K562 (cell line): ENCODE data around the gene SLC35A1. TPM values are rescaled to one million over a fixed set of nuclear protein-coding genes. Genes with fewer than 3 reads are reported as not detected.

Source experiments
- ATAC-seq: fragments of 200-7000 bp; cut with Tn5 transposase; 3 replicates; pipeline ENCODE4 v1.9.1; 2020; ENCODE audit warnings: moderate library complexity
- BruUV-seq: library from RNA; stranded (reverse); fragments of 400-500 nt; replicated peaks from 2 replicates; lab custom pipeline; 2021; lab: Mats Ljungman, UMichigan
- CTCF ChIA-PET: fragments of 300-600 bp; formaldehyde crosslinking; extraction: SDS; loops from one replicate; lab custom pipeline; 2021; ENCODE audit warnings: low intra/inter-chr PET ratio; lab: Yijun Ruan, JAX
- POLR2A ChIA-PET: fragments of 300-600, 350-650 bp; sonication (Branson Sonifier 250); formaldehyde crosslinking; extraction: SDS; loops from one replicate; lab custom pipeline; 2021; ENCODE audit warnings: antibody characterized with exemption, inconsistent platforms; lab: Yijun Ruan, JAX
- DNase-seq, 4 experiments: peaks; one replicate each; pipeline versions ENCODE4 v3.0.0 to v3.0.0-alpha.2; 2011 to 2018; ENCODE audit warnings: low spot score in 3 of 4, mixed read lengths in 3 of 4; ENCODE audit errors: extremely low read depth in 1 of 4
- FAIRE-seq: peaks from 2 replicates; lab custom pipeline; 2011; peaks lifted over from hg19 to GRCh38; lab: Jason Lieb, UNC
- H2AFZ ChIP-seq: 2 replicates; pipeline ENCODE4 v1.6.0; 2011; ENCODE audit warnings: low read depth, low read length, control low read depth, inconsistent platforms
- H3K27ac ChIP-seq: fragments of 200-600 bp; 3 replicates; pipeline ENCODE4 v1.8.0; 2011; ENCODE audit warnings: low read depth, mild to moderate bottlenecking, control low read depth, inconsistent platforms, low read length, moderate library complexity, mixed read lengths; ENCODE audit errors: extremely low read depth
- H3K27me3 ChIP-seq, 2 experiments: fragments of 300-600 bp in 1 of 2; 2 replicates in 1 of 2; 3 replicates in 1 of 2; pipeline versions ENCODE4 v1.6.0 to v1.8.0; 2011; ENCODE audit warnings: inconsistent platforms in 2 of 2, low read length in 2 of 2, mild to moderate bottlenecking in 1 of 2, mixed read lengths in 1 of 2, moderate library complexity in 1 of 2; ENCODE audit not compliant: control insufficient read depth in 2 of 2, insufficient read depth in 2 of 2
- H3K36me3 ChIP-seq: fragments of 300-600 bp; 3 replicates; pipeline ENCODE4 v1.8.0; 2011; ENCODE audit warnings: mild to moderate bottlenecking, low read length, inconsistent platforms; ENCODE audit not compliant: control insufficient read depth, insufficient read depth
- H3K4me1 ChIP-seq, 2 experiments: fragments of 200-600 bp in 1 of 2; replicated peaks in 1 of 2; 2 replicates in 1 of 2; 3 replicates in 1 of 2; pipeline versions ENCODE4 v1.5.1 to v1.8.0; 2011; ENCODE audit warnings: inconsistent platforms in 2 of 2, low read length in 2 of 2, mild to moderate bottlenecking in 1 of 2, mixed read lengths in 1 of 2, moderate library complexity in 1 of 2; ENCODE audit not compliant: control insufficient read depth in 2 of 2, insufficient read depth in 2 of 2
- H3K4me2 ChIP-seq: 2 replicates; pipeline ENCODE4 v1.6.1; 2011; ENCODE audit warnings: low read length, control low read depth, inconsistent platforms, mixed read lengths; ENCODE audit not compliant: insufficient read depth
- H3K4me3 ChIP-seq: fragments of 200-600 bp; sonication (generic), shearing (Covaris generic); 2 replicates; pipeline ENCODE4 v1.5.1; 2016; ENCODE audit warnings: control low read depth, inconsistent platforms
- H3K79me2 ChIP-seq: fragments of 200-600 bp; 3 replicates; pipeline ENCODE4 v1.8.0; 2011; ENCODE audit warnings: low read length, inconsistent platforms; ENCODE audit not compliant: control insufficient read depth, insufficient read depth
- H3K9ac ChIP-seq, 2 experiments: 2 replicates each; pipeline versions ENCODE4 v1.6.0 to v1.6.1; 2011; ENCODE audit warnings: low read depth in 2 of 2, low read length in 2 of 2, control low read depth in 1 of 2, inconsistent platforms in 1 of 2, mild to moderate bottlenecking in 1 of 2, mixed read lengths in 1 of 2; ENCODE audit not compliant: insufficient read depth in 1 of 2
- H3K9me1 ChIP-seq: one replicate; pipeline ENCODE4 v1.6.0; 2011; ENCODE audit warnings: inconsistent platforms, mild to moderate bottlenecking, low read length, moderate library complexity; ENCODE audit not compliant: control insufficient read depth, insufficient read depth
- H3K9me3 ChIP-seq: replicated peaks from 2 replicates; pipeline ENCODE4 v1.5.1; 2011; ENCODE audit warnings: low read depth, low read length, inconsistent platforms; ENCODE audit not compliant: control insufficient read depth, insufficient read depth
- H4K20me1 ChIP-seq: replicated peaks from 2 replicates; pipeline ENCODE4 v1.6.1; 2011; ENCODE audit warnings: low read length, inconsistent platforms, mixed read lengths; ENCODE audit not compliant: control insufficient read depth, insufficient read depth
- ARID3B ChIP-seq: fragments of 250-450 bp; sonication (Bioruptor Pico); IDR thresholded peaks from 2 replicates; pipeline ENCODE4 v1.4.0; 2020; ENCODE audit warnings: borderline replicate concordance
- EZH2 ChIP-seq: IDR thresholded peaks from 2 replicates; pipeline ENCODE4 v1.6.1; 2012; ENCODE audit warnings: low read depth, mild to moderate bottlenecking, inconsistent platforms, low read length, borderline replicate concordance
- FUS ChIP-seq: fragments of 200-400 bp; formaldehyde crosslinking; optimal IDR thresholded peaks from 2 replicates; pipeline ENCODE3; 2017; ENCODE audit warnings: low read depth, low read length
- HDAC1 ChIP-seq, 2 experiments: fragments of 450-650 bp; IDR thresholded peaks; 2 replicates each; pipeline ENCODE4 v1.6.1; 2016 to 2017; ENCODE audit warnings: inconsistent platforms in 1 of 2, mild to moderate bottlenecking in 1 of 2, moderate library complexity in 1 of 2
- NR2F6 ChIP-seq: fragments of 450-650 bp; formaldehyde crosslinking; IDR thresholded peaks from 2 replicates; pipeline ENCODE4 v1.4.0; 2020; ENCODE audit warnings: mild to moderate bottlenecking
- RFX1 ChIP-seq: fragments of 450-650 bp; IDR thresholded peaks from 2 replicates; pipeline ENCODE4 v1.6.1; 2016; ENCODE audit warnings: mild to moderate bottlenecking, moderate library complexity
- TCF3 ChIP-seq: sonication (generic); formaldehyde crosslinking; IDR thresholded peaks from 2 replicates; pipeline ENCODE4 v1.4.0; 2020; ENCODE audit warnings: mild to moderate bottlenecking, missing genetic modification reagents
- ZNF12 ChIP-seq: sonication (generic); formaldehyde crosslinking; IDR thresholded peaks from 2 replicates; pipeline ENCODE4 v1.4.0; 2020; ENCODE audit warnings: mild to moderate bottlenecking, missing genetic modification reagents
- in situ Hi-C: fragments of 300-500 bp; cut with MboI; formaldehyde crosslinking; loops from 4 replicates; pipeline ENCODE4 v1.15.0; 2018; ENCODE audit warnings: inconsistent platforms, mixed read lengths
- intact Hi-C: fragments of 100-400 bp; cut with micrococcal nuclease; formaldehyde crosslinking; loops from 2 replicates; pipeline ENCODE4 v1.14.2; 2022
- polyA plus RNA-seq, 8 experiments: library from polyadenylated mRNA; depleted of rRNA in 4 of 8; stranded (reverse) in 5 of 8; unstranded in 3 of 8; fragments of >200 nt; fragmentation: Nextera tagmentation in 2 of 8; fragmentation: Illumina TruSeq in 1 of 8; extraction: Ambion mirVana in 2 of 8; extraction: Trizol in 1 of 8; gene quantifications; 2 replicates each; pipeline versions ENCODE4 v1.2.1 to v1.2.3, GENCODE V29; 2011 to 2014; ENCODE audit warnings: inconsistent platforms in 1 of 8, missing spikeins in 1 of 8
- total RNA-seq, 7 experiments: library from RNA; depleted of rRNA in 6 of 7; stranded (reverse); fragments of >200 nt in 6 of 7; fragmentation: Illumina TruSeq in 2 of 7; extraction: Trizol in 2 of 7; gene quantifications; 2 replicates each; pipeline versions ENCODE4 v1.2.1 to v1.2.3, GENCODE V29; 2011 to 2021; ENCODE audit warnings: low replicate concordance in 1 of 7
- TF ChIP-seq, protein P1 (sequence below): fragments of 450-650 bp; IDR thresholded peaks from 2 replicates; pipeline ENCODE4 v1.7.1; 2018; ENCODE audit warnings: mild to moderate bottlenecking, low read depth; ENCODE audit not compliant: partially characterized antibody
- TF ChIP-seq, protein P2 (sequence below): fragments of 450-650 bp; conservative IDR thresholded peaks from 2 replicates; pipeline ENCODE4 v1.6.1; 2016; ENCODE audit warnings: missing genetic modification characterization, low read depth, mild to moderate bottlenecking, missing compliant biosample characterization, moderate library complexity
- TF ChIP-seq, protein P3 (sequence below): fragments of 250-450 bp; sonication (Bioruptor Pico); IDR thresholded peaks from 2 replicates; pipeline ENCODE4 v1.4.0; 2020

Gene SLC35A1
- total and polyA plus RNA-seq, 9 of the 15 experiments (the other 6 are each of a cell fraction or from before 2014, with no cell fraction given) = 7.5 to 37.1 (median 14.9) TPM

- H3K27ac ChIP-seq = no peak overlapping the region
- peaks cover 63% of the 10 kb centered on the region for H3K36me3 ChIP-seq
- in situ Hi-C loops = no loop called here
- DNase-seq (no peak), ATAC-seq (no peak), FAIRE-seq (no peak)
- H3K9me3 ChIP-seq = no peaks in the 10 kb centered on the region
- H3K27me3 ChIP-seq = no peaks in the 10 kb centered on the region
- no peak overlapping the region for H3K4me2 ChIP-seq
- CTCF ChIA-PET = no interaction called here
- H4K20me1 ChIP-seq = no peaks in the 10 kb centered on the region
- no peaks in the 10 kb centered on the region for H3K9me1 ChIP-seq
- POLR2A ChIA-PET = no interaction called here
- no TSS peak for BruUV-seq
- H3K4me3 ChIP-seq = no peak overlapping the region
- 0 out of 3 replicates have a peak, but pooled peaks cover 2% of the 10 kb centered on the region for H3K79me2 ChIP-seq
- no peak overlapping the region for H2AFZ ChIP-seq
- intact Hi-C loops = no loop called here
- H3K9ac ChIP-seq = no peak overlapping the region
- H3K4me1 ChIP-seq = peaks cover 2 to 9% of the 10 kb centered on the region in 2 experiments; a peak in 2 of 5 replicates
- TF ChIP-seq ZNF12 = no peak
- no peak for TF ChIP-seq NR2F6 (CRISPR knock-in tag)
- TF ChIP-seq, protein P1, sequence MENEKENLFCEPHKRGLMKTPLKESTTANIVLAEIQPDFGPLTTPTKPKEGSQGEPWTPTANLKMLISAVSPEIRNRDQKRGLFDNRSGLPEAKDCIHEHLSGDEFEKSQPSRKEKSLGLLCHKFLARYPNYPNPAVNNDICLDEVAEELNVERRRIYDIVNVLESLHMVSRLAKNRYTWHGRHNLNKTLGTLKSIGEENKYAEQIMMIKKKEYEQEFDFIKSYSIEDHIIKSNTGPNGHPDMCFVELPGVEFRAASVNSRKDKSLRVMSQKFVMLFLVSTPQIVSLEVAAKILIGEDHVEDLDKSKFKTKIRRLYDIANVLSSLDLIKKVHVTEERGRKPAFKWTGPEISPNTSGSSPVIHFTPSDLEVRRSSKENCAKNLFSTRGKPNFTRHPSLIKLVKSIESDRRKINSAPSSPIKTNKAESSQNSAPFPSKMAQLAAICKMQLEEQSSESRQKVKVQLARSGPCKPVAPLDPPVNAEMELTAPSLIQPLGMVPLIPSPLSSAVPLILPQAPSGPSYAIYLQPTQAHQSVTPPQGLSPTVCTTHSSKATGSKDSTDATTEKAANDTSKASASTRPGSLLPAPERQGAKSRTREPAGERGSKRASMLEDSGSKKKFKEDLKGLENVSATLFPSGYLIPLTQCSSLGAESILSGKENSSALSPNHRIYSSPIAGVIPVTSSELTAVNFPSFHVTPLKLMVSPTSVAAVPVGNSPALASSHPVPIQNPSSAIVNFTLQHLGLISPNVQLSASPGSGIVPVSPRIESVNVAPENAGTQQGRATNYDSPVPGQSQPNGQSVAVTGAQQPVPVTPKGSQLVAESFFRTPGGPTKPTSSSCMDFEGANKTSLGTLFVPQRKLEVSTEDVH = no peak
- TF ChIP-seq HDAC1 (IDR thresholded peaks at IDR 0.05) = no peak
- TF ChIP-seq, protein P2, sequence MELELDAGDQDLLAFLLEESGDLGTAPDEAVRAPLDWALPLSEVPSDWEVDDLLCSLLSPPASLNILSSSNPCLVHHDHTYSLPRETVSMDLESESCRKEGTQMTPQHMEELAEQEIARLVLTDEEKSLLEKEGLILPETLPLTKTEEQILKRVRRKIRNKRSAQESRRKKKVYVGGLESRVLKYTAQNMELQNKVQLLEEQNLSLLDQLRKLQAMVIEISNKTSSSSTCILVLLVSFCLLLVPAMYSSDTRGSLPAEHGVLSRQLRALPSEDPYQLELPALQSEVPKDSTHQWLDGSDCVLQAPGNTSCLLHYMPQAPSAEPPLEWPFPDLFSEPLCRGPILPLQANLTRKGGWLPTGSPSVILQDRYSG (tag) = no peak
- TF ChIP-seq TCF3 (CRISPR knock-in tag) = no peak
- no peak for TF ChIP-seq RFX1
- TF ChIP-seq FUS = no peak
- no peak for TF ChIP-seq ARID3B (CRISPR knock-in tag)
- TF ChIP-seq EZH2 = no peak
- TF ChIP-seq, protein P3, sequence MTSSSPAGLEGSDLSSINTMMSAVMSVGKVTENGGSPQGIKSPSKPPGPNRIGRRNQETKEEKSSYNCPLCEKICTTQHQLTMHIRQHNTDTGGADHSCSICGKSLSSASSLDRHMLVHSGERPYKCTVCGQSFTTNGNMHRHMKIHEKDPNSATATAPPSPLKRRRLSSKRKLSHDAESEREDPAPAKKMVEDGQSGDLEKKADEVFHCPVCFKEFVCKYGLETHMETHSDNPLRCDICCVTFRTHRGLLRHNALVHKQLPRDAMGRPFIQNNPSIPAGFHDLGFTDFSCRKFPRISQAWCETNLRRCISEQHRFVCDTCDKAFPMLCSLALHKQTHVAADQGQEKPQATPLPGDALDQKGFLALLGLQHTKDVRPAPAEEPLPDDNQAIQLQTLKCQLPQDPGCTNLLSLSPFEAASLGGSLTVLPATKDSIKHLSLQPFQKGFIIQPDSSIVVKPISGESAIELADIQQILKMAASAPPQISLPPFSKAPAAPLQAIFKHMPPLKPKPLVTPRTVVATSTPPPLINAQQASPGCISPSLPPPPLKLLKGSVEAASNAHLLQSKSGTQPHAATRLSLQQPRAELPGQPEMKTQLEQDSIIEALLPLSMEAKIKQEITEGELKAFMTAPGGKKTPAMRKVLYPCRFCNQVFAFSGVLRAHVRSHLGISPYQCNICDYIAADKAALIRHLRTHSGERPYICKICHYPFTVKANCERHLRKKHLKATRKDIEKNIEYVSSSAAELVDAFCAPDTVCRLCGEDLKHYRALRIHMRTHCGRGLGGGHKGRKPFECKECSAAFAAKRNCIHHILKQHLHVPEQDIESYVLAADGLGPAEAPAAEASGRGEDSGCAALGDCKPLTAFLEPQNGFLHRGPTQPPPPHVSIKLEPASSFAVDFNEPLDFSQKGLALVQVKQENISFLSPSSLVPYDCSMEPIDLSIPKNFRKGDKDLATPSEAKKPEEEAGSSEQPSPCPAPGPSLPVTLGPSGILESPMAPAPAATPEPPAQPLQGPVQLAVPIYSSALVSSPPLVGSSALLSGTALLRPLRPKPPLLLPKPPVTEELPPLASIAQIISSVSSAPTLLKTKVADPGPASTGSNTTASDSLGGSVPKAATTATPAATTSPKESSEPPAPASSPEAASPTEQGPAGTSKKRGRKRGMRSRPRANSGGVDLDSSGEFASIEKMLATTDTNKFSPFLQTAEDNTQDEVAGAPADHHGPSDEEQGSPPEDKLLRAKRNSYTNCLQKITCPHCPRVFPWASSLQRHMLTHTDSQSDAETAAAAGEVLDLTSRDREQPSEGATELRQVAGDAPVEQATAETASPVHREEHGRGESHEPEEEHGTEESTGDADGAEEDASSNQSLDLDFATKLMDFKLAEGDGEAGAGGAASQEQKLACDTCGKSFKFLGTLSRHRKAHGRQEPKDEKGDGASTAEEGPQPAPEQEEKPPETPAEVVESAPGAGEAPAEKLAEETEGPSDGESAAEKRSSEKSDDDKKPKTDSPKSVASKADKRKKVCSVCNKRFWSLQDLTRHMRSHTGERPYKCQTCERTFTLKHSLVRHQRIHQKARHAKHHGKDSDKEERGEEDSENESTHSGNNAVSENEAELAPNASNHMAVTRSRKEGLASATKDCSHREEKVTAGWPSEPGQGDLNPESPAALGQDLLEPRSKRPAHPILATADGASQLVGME (CRISPR knock-in tag) = no peak
These were observed 82.7 kb downstream of the SLC35A1 start for GRCh38 chr6:87555506-87555905.
